ENCODE results near the gene GIT2.

GRCh38 chr12:109892165-109892715, 103.9 kb downstream of the GIT2 start:
- no peak for TF ChIP-seq CTCF (IDR thresholded peaks at IDR 0.05)
- TF ChIP-seq POLR2A (IDR thresholded peaks at IDR 0.05): no peak

All from breast epithelium (tissue), 3 donors.